K562 (cell line): ENCODE results near the gene DPM1. TPM values are rescaled to one million over a fixed set of nuclear protein-coding genes. Genes with fewer than 3 reads are reported as not detected.

Source experiments
- BCOR ChIP-seq: fragments of 450-650 bp; IDR thresholded peaks from 2 replicates; pipeline ENCODE4 v1.6.1; 2016
- C11orf30 ChIP-seq: fragments of 450-650 bp; IDR thresholded peaks from 2 replicates; pipeline ENCODE4 v1.6.1; 2016; ENCODE audit warnings: low read depth, mild to moderate bottlenecking
- CGGBP1 ChIP-seq: fragments of 250-450 bp; sonication (Bioruptor Pico); IDR thresholded peaks from 2 replicates; pipeline ENCODE4 v1.9.0; 2021; ENCODE audit warnings: mild to moderate bottlenecking
- GTF2A2 ChIP-seq: IDR thresholded peaks from 2 replicates; pipeline ENCODE4 v1.6.1; 2016; ENCODE audit warnings: mild to moderate bottlenecking, missing genetic modification characterization, missing compliant biosample characterization
- HOXB6 ChIP-seq: fragments of 250-450 bp; sonication (Bioruptor Pico); IDR thresholded peaks from 2 replicates; pipeline ENCODE4 v1.5.1; 2022; ENCODE audit warnings: mild to moderate bottlenecking, borderline replicate concordance
- KLF16 ChIP-seq: IDR thresholded peaks from 2 replicates; pipeline ENCODE4 v1.6.1; 2016; ENCODE audit warnings: antibody characterized with exemption
- RREB1 ChIP-seq: fragments of 250-450 bp; sonication (Bioruptor Pico); IDR thresholded peaks from 2 replicates; pipeline ENCODE4 v1.4.0; 2020
- SMARCA4 ChIP-seq: fragments of 450-650 bp; IDR thresholded peaks from 2 replicates; pipeline ENCODE4 v1.6.1; 2016
- SMARCA5 ChIP-seq: fragments of 450-650 bp; IDR thresholded peaks from 2 replicates; pipeline ENCODE4 v1.6.1; 2016
- TAL1 ChIP-seq: fragments of 450-650 bp; IDR thresholded peaks from 2 replicates; pipeline ENCODE4 v1.6.1; 2016; ENCODE audit warnings: mild to moderate bottlenecking
- THAP7 ChIP-seq: fragments of 250-450 bp; sonication (Bioruptor Pico); IDR thresholded peaks from 2 replicates; pipeline ENCODE4 v1.5.0; 2021
- ZEB2 ChIP-seq: fragments of 450-650 bp; IDR thresholded peaks from 2 replicates; pipeline ENCODE4 v1.6.1; 2016
- ZFP1 ChIP-seq: fragments of 450-650 bp; formaldehyde crosslinking; IDR thresholded peaks from 2 replicates; pipeline ENCODE4 v1.4.0; 2020; ENCODE audit warnings: mild to moderate bottlenecking, mixed read lengths
- ZNF197 ChIP-seq: fragments of 200-800 bp; sonication (Bioruptor generic); IDR thresholded peaks from 2 replicates; pipeline ENCODE4 v1.6.1; 2016; ENCODE audit warnings: low read depth, missing genetic modification characterization, missing compliant biosample characterization
- ZNF24 ChIP-seq: fragments of 450-650 bp; IDR thresholded peaks from 2 replicates; pipeline ENCODE4 v1.6.1; 2016
- polyA plus RNA-seq, 8 experiments: library from polyadenylated mRNA; depleted of rRNA in 4 of 8; stranded (reverse) in 5 of 8; unstranded in 3 of 8; fragments of >200 nt; fragmentation: Nextera tagmentation in 2 of 8; fragmentation: Illumina TruSeq in 1 of 8; extraction: Ambion mirVana in 2 of 8; extraction: Trizol in 1 of 8; gene quantifications; 2 replicates each; pipeline versions ENCODE4 v1.2.1 to v1.2.3, GENCODE V29; 2011 to 2014; ENCODE audit warnings: inconsistent platforms in 1 of 8, missing spikeins in 1 of 8
- total RNA-seq, 7 experiments: library from RNA; depleted of rRNA in 6 of 7; stranded (reverse); fragments of >200 nt in 6 of 7; fragmentation: Illumina TruSeq in 2 of 7; extraction: Trizol in 2 of 7; gene quantifications; 2 replicates each; pipeline versions ENCODE4 v1.2.1 to v1.2.3, GENCODE V29; 2011 to 2021; ENCODE audit warnings: low replicate concordance in 1 of 7
- TF ChIP-seq, protein P1 (sequence below): fragments of 200-800 bp; sonication (Bioruptor generic); IDR thresholded peaks from 2 replicates; pipeline ENCODE4 v1.6.1; 2016; ENCODE audit warnings: missing genetic modification characterization, missing compliant biosample characterization
- TF ChIP-seq, protein P2 (sequence below): fragments of 200-400 bp; formaldehyde crosslinking; IDR thresholded peaks from 2 replicates; pipeline ENCODE4 v1.6.1; 2017; ENCODE audit warnings: mild to moderate bottlenecking, low read depth, low read length, moderate library complexity

The DPM1 gene
- total and polyA plus RNA-seq, 9 of the 15 experiments (the other 6 are each of a cell fraction or from before 2014, with no cell fraction given): 75.2 to 190 (median 153) TPM

GRCh38 chr20:50898475-50898874, 59.9 kb downstream of the DPM1 start (continued):
- TF ChIP-seq KLF16 (no peak), CGGBP1 (CRISPR knock-in tag) (no peak), ZFP1 (CRISPR knock-in tag) (no peak), TAL1 (no peak), ZNF197 (CRISPR knock-in tag) (no peak), GTF2A2 (tag) (no peak), THAP7 (no peak), SMARCA5 (no peak), HOXB6 (no peak), ZNF24 (no peak), SMARCA4 (no peak), RREB1 (CRISPR knock-in tag) (no peak), BCOR (no peak), ZEB2 (no peak), C11orf30 (no peak)
- TF ChIP-seq, protein P1, sequence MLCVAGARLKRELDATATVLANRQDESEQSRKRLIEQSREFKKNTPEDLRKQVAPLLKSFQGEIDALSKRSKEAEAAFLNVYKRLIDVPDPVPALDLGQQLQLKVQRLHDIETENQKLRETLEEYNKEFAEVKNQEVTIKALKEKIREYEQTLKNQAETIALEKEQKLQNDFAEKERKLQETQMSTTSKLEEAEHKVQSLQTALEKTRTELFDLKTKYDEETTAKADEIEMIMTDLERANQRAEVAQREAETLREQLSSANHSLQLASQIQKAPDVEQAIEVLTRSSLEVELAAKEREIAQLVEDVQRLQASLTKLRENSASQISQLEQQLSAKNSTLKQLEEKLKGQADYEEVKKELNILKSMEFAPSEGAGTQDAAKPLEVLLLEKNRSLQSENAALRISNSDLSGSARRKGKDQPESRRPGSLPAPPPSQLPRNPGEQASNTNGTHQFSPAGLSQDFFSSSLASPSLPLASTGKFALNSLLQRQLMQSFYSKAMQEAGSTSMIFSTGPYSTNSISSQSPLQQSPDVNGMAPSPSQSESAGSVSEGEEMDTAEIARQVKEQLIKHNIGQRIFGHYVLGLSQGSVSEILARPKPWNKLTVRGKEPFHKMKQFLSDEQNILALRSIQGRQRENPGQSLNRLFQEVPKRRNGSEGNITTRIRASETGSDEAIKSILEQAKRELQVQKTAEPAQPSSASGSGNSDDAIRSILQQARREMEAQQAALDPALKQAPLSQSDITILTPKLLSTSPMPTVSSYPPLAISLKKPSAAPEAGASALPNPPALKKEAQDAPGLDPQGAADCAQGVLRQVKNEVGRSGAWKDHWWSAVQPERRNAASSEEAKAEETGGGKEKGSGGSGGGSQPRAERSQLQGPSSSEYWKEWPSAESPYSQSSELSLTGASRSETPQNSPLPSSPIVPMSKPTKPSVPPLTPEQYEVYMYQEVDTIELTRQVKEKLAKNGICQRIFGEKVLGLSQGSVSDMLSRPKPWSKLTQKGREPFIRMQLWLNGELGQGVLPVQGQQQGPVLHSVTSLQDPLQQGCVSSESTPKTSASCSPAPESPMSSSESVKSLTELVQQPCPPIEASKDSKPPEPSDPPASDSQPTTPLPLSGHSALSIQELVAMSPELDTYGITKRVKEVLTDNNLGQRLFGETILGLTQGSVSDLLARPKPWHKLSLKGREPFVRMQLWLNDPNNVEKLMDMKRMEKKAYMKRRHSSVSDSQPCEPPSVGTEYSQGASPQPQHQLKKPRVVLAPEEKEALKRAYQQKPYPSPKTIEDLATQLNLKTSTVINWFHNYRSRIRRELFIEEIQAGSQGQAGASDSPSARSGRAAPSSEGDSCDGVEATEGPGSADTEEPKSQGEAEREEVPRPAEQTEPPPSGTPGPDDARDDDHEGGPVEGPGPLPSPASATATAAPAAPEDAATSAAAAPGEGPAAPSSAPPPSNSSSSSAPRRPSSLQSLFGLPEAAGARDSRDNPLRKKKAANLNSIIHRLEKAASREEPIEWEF (CRISPR knock-in tag): no peak
- TF ChIP-seq, protein P2, sequence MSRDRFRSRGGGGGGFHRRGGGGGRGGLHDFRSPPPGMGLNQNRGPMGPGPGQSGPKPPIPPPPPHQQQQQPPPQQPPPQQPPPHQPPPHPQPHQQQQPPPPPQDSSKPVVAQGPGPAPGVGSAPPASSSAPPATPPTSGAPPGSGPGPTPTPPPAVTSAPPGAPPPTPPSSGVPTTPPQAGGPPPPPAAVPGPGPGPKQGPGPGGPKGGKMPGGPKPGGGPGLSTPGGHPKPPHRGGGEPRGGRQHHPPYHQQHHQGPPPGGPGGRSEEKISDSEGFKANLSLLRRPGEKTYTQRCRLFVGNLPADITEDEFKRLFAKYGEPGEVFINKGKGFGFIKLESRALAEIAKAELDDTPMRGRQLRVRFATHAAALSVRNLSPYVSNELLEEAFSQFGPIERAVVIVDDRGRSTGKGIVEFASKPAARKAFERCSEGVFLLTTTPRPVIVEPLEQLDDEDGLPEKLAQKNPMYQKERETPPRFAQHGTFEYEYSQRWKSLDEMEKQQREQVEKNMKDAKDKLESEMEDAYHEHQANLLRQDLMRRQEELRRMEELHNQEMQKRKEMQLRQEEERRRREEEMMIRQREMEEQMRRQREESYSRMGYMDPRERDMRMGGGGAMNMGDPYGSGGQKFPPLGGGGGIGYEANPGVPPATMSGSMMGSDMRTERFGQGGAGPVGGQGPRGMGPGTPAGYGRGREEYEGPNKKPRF: no peak
